ENCODE measurements around the gene PARD6G. TPM values are rescaled to one million over a fixed set of nuclear protein-coding genes. Genes with fewer than 3 reads are reported as not detected.

Gene PARD6G
- total and polyA plus RNA-seq, 2 of the 13 experiments (the other 11 are each of a cell fraction or from before 2014, with no cell fraction given) = 3.6 to 7.4 TPM

DNA sequence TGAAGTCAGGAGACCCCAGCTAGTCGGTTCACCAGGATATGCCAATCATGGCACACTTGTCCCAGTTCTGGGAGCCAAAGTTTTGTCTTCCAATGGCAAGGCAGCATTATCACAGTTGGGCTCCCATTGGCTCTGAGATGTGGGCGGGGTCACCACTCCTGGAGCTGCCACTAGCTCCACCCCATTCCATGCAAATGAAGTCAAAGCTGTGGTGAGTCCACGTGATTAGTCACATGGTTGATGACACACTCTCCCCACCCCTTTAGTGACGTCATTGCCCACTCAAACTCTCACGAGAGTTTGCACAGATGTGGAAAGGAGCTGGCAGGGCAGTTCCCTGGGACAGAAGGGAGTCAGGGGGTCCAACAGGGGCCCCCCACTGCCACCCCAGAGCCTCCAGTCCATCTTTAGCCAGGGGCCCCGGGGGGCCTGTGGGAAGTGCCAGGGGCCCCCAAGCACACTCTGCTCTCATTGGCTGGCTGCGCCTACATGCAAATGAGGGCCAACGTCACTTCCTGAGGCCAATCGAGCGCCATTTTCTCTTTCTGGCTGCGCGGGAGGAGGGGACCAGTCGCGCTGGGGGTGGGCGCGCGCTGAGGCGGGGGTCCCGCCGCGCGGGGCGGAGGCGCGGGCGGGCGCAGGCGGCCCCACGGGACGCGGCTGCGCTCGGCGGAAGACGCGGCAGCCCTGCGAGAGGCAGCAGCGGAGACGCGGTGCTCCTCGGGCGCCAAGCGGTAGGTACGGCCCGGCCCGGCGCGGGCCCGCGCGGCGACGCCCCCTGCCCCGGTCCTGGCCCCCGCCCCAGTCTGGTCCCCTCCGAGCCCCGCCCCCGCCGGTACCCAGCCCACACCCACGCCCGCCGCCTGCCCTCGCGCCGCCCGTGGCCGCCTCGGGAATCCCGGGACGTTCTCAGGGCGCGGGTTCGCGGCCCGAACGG, 138.3 kb downstream of the PARD6G start, which contains the start of gene ADNP2 (continued):
- TF ChIP-seq POLR2G (IDR thresholded peaks at IDR 0.05; ENCODE audit: low read depth, low read length) (peak; percentile 78), RBFOX2 (IDR thresholded peaks at IDR 0.05; ENCODE audit: low read depth, low read length) (peak; percentile 68), ZNF747 (CRISPR knock-in tag; IDR thresholded peaks at IDR 0.05; ENCODE audit: borderline replicate concordance) (no peak), ZNF629 (CRISPR knock-in tag; conservative IDR thresholded peaks at IDR 0.05) (no peak), SIN3B (IDR thresholded peaks at IDR 0.05; ENCODE audit: low read length) (0 out of 2 replicates have a peak, but pooled peaks have one; percentile 4), ZNF24 (IDR thresholded peaks at IDR 0.05) (no peak), CBX5 (CRISPR knock-in tag; IDR thresholded peaks at IDR 0.05; ENCODE audit: borderline replicate concordance) (no peak), MIER3 (CRISPR knock-in tag; IDR thresholded peaks at IDR 0.05; ENCODE audit: borderline replicate concordance) (peak; percentile 42; the same call in 1 of the 2 replicates), ARID2 (CRISPR knock-in tag; IDR thresholded peaks at IDR 0.05; ENCODE audit: borderline replicate concordance) (no peak), NCOA1 (CRISPR knock-in tag; IDR thresholded peaks at IDR 0.05) (no peak), ZSCAN5A (CRISPR knock-in tag; IDR thresholded peaks at IDR 0.05; ENCODE audit: borderline replicate concordance) (no peak), ZSCAN21 (CRISPR knock-in tag; IDR thresholded peaks at IDR 0.05; ENCODE audit: borderline replicate concordance) (no peak), KAT7 (CRISPR knock-in tag; IDR thresholded peaks at IDR 0.05; ENCODE audit: borderline replicate concordance) (no peak), MAF1 (CRISPR knock-in tag; IDR thresholded peaks at IDR 0.05; ENCODE audit: borderline replicate concordance) (no peak), ZEB1 (IDR thresholded peaks at IDR 0.05; ENCODE audit: insufficient replicate concordance, low read depth) (no peak), ZNF737 (CRISPR knock-in tag; IDR thresholded peaks at IDR 0.05; ENCODE audit: borderline replicate concordance) (no peak), SYNCRIP (IDR thresholded peaks at IDR 0.05; ENCODE audit: insufficient read depth, low read depth, low read length) (no peak), FOXA1 (IDR thresholded peaks at IDR 0.05) (no peak), FOXA1 (CRISPR knock-in tag; IDR thresholded peaks at IDR 0.05) (no peak), ZBTB10 (CRISPR knock-in tag; IDR thresholded peaks at IDR 0.05; ENCODE audit: borderline replicate concordance) (peak; percentile 91), ZNF383 (CRISPR knock-in tag; IDR thresholded peaks at IDR 0.05; ENCODE audit: borderline replicate concordance) (no peak), ZFP36L2 (CRISPR knock-in tag; IDR thresholded peaks at IDR 0.05) (no peak)
- TF ChIP-seq, protein P1, sequence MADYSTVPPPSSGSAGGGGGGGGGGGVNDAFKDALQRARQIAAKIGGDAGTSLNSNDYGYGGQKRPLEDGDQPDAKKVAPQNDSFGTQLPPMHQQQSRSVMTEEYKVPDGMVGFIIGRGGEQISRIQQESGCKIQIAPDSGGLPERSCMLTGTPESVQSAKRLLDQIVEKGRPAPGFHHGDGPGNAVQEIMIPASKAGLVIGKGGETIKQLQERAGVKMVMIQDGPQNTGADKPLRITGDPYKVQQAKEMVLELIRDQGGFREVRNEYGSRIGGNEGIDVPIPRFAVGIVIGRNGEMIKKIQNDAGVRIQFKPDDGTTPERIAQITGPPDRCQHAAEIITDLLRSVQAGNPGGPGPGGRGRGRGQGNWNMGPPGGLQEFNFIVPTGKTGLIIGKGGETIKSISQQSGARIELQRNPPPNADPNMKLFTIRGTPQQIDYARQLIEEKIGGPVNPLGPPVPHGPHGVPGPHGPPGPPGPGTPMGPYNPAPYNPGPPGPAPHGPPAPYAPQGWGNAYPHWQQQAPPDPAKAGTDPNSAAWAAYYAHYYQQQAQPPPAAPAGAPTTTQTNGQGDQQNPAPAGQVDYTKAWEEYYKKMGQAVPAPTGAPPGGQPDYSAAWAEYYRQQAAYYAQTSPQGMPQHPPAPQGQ (CRISPR knock-in tag; IDR thresholded peaks at IDR 0.05; ENCODE audit: borderline replicate concordance) = no peak
- TF ChIP-seq, protein P2, sequence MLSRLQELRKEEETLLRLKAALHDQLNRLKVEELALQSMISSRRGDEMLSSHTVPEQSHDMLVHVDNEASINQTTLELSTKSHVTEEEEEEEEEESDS (CRISPR knock-in tag; IDR thresholded peaks at IDR 0.05; ENCODE audit: borderline replicate concordance) = peak; percentile 80; the same call in 1 of the 2 replicates

Measured in HepG2 (cell line).